IMR-90 (cell line): Measurements from ENCODE around the gene NELFCD. TPM values are rescaled to one million over a fixed set of nuclear protein-coding genes. Genes with fewer than 3 reads are reported as not detected.
A peak's percentile ranks its signal among the peaks of the same experiment; 100 is the strongest.

Experiments
- ATAC-seq: fragments of 200-7000 bp; cut with Tn5 transposase; 2 replicates; pipeline ENCODE4 v1.9.1; 2020; ENCODE audit warnings: low read depth, mild to moderate bottlenecking, moderate library complexity
- BruUV-seq: library from RNA; stranded (reverse); fragments of 400-500 nt; replicated peaks from 2 replicates; lab custom pipeline; 2021; lab: Mats Ljungman, UMichigan
- CTCF ChIA-PET: fragments of 300-600 bp; formaldehyde crosslinking; extraction: SDS; loops from one replicate; lab custom pipeline; 2021; ENCODE audit warnings: antibody characterized with exemption; lab: Yijun Ruan, JAX
- POLR2A ChIA-PET: fragments of 300-600 bp; sonication (Branson Sonifier 250); formaldehyde crosslinking; loops from one replicate; lab custom pipeline; 2022; ENCODE audit warnings: antibody characterized with exemption; ENCODE audit not compliant: unreplicated experiment; lab: Charles Lee
- DNase-seq: peaks from one replicate; pipeline ENCODE4 v3.0.0; 2013
- H2AFZ ChIP-seq: replicated peaks from 2 replicates; pipeline ENCODE3; 2013; ENCODE audit warnings: low read length, mild to moderate bottlenecking; ENCODE audit not compliant: poor library complexity
- H2AK5ac ChIP-seq: 2 replicates; pipeline ENCODE4 v1.6.1; 2013; ENCODE audit warnings: low read depth, low read length, inconsistent platforms
- H2AK9ac ChIP-seq: replicated peaks from 2 replicates; pipeline ENCODE3; 2013; ENCODE audit warnings: mild to moderate bottlenecking, low read depth, low read length, moderate library complexity; ENCODE audit not compliant: poor library complexity
- H2BK120ac ChIP-seq: 2 replicates; pipeline ENCODE4 v1.6.1; 2013; ENCODE audit warnings: low read depth, low read length, inconsistent platforms
- H2BK15ac ChIP-seq: 3 replicates; pipeline ENCODE4 v1.6.1; 2013; ENCODE audit warnings: low read depth, low read length, inconsistent platforms
- H2BK20ac ChIP-seq: 2 replicates; pipeline ENCODE4 v1.6.1; 2013; ENCODE audit warnings: low read depth, mild to moderate bottlenecking, inconsistent platforms, low read length, moderate library complexity
- H2BK5ac ChIP-seq: 2 replicates; pipeline ENCODE4 v1.6.1; 2013; ENCODE audit warnings: mild to moderate bottlenecking, low read depth, low read length, inconsistent platforms; ENCODE audit not compliant: poor library complexity, severe bottlenecking
- H3K14ac ChIP-seq: replicated peaks from 2 replicates; pipeline ENCODE4 v1.6.1; 2013; ENCODE audit warnings: low read depth, low read length, inconsistent platforms
- H3K18ac ChIP-seq: 2 replicates; pipeline ENCODE4 v1.6.1; 2013; ENCODE audit warnings: low read depth, low read length, control low read depth
- H3K23ac ChIP-seq: 2 replicates; pipeline ENCODE4 v1.6.1; 2013; ENCODE audit warnings: low read depth, low read length, inconsistent platforms
- H3K27ac ChIP-seq: 2 replicates; pipeline ENCODE4 v1.5.1; 2013; ENCODE audit warnings: mild to moderate bottlenecking, control low read depth, low read length; ENCODE audit not compliant: insufficient read depth
- H3K27me3 ChIP-seq: 2 replicates; pipeline ENCODE4 v1.6.1; 2013; ENCODE audit warnings: low read length; ENCODE audit not compliant: control insufficient read depth, insufficient read depth
- H3K36me3 ChIP-seq: 2 replicates; pipeline ENCODE4 v1.6.1; 2013; ENCODE audit warnings: low read length, mixed read lengths; ENCODE audit not compliant: control insufficient read depth, insufficient read depth
- H3K4ac ChIP-seq: 2 replicates; pipeline ENCODE4 v1.6.1; 2013; ENCODE audit warnings: low read depth, low read length, inconsistent platforms
- H3K4me1 ChIP-seq: 2 replicates; pipeline ENCODE4 v1.6.1; 2013; ENCODE audit warnings: low read length, mixed read lengths; ENCODE audit not compliant: control insufficient read depth, insufficient read depth
- H3K4me2 ChIP-seq: 2 replicates; pipeline ENCODE4 v1.6.1; 2013; ENCODE audit warnings: low read depth, mild to moderate bottlenecking, control low read depth, low read length, moderate library complexity
- H3K4me3 ChIP-seq: 2 replicates; pipeline ENCODE4 v1.5.1; 2013; ENCODE audit warnings: low read depth, mild to moderate bottlenecking, control low read depth, low read length, moderate library complexity; ENCODE audit not compliant: insufficient read depth
- H3K56ac ChIP-seq: 2 replicates; pipeline ENCODE4 v1.6.1; 2013; ENCODE audit warnings: low read length, inconsistent platforms; ENCODE audit not compliant: insufficient read depth; ENCODE audit errors: extremely low read depth
- H3K79me1 ChIP-seq, 2 experiments: 2 replicates each; pipeline ENCODE4 v1.6.1; 2013; ENCODE audit warnings: low read length in 2 of 2, inconsistent platforms in 1 of 2, low read depth in 1 of 2
- H3K9ac ChIP-seq: 2 replicates; pipeline ENCODE4 v1.6.1; 2013; ENCODE audit warnings: low read depth, low read length, control low read depth
- H3K9me1 ChIP-seq: 2 replicates; pipeline ENCODE4 v1.6.1; 2013; ENCODE audit warnings: low read length, inconsistent platforms; ENCODE audit not compliant: insufficient read depth
- H3K9me3 ChIP-seq: 2 replicates; pipeline ENCODE4 v1.6.1; 2013; ENCODE audit warnings: low read length; ENCODE audit not compliant: control insufficient read depth, insufficient read depth
- H4K20me1 ChIP-seq: 2 replicates; pipeline ENCODE4 v1.6.1; 2013; ENCODE audit warnings: low read length, inconsistent platforms; ENCODE audit not compliant: insufficient read depth
- H4K5ac ChIP-seq: 2 replicates; pipeline ENCODE4 v1.6.1; 2013; ENCODE audit warnings: mild to moderate bottlenecking, low read depth, low read length, control low read depth
- H4K8ac ChIP-seq, 2 experiments: 2 replicates each; pipeline ENCODE4 v1.6.1; 2013; ENCODE audit warnings: low read depth in 2 of 2, low read length in 2 of 2, control low read depth in 1 of 2, inconsistent platforms in 1 of 2
- H4K91ac ChIP-seq: 2 replicates; pipeline ENCODE4 v1.6.1; 2013; ENCODE audit warnings: low read depth, low read length, inconsistent platforms; ENCODE audit not compliant: insufficient read depth
- BHLHE40 ChIP-seq: fragments of 150-350 bp; IDR thresholded peaks from 2 replicates; pipeline ENCODE4 v1.6.1; 2016; ENCODE audit warnings: mild to moderate bottlenecking, low read depth, low read length
- MAFK ChIP-seq: IDR thresholded peaks from 2 replicates; pipeline ENCODE4 v1.6.1; 2012; ENCODE audit warnings: low read depth, low read length, improper control_type of control experiment
- RCOR1 ChIP-seq: IDR thresholded peaks from 2 replicates; pipeline ENCODE4 v1.6.1; 2012; ENCODE audit warnings: mild to moderate bottlenecking, low read length, improper control_type of control experiment; ENCODE audit not compliant: insufficient replicate concordance
- SMC3 ChIP-seq: fragments of 150-350 bp; IDR thresholded peaks from 2 replicates; pipeline ENCODE4 v1.6.1; 2016; ENCODE audit warnings: low read depth, mild to moderate bottlenecking, antibody characterized with exemption, low read length, moderate library complexity
- USF2 ChIP-seq: fragments of 150-350 bp; IDR thresholded peaks from 2 replicates; pipeline ENCODE4 v1.6.1; 2017; ENCODE audit warnings: mild to moderate bottlenecking, antibody characterized with exemption, low read length, low read depth
- WGBS, 2 experiments: methylation state at CpG; one replicate each; pipeline versions ENCODE4 v1.1.5 to v1.1.7; 2013; ENCODE audit warnings: missing lambda C conversion rate in 2 of 2; ENCODE audit not compliant: insufficient read length in 1 of 2; ENCODE audit errors: extremely low coverage in 2 of 2; 5-methylcytosine and 5-hydroxymethylcytosine counted together
- dilution Hi-C: fragments of 300-500 bp; cut with HindIII; formaldehyde crosslinking; loops from one replicate; pipeline ENCODE4 v1.14.3; 2018; ENCODE audit warnings: low sequenced_read_pairs; ENCODE audit not compliant: unreplicated experiment
- in situ Hi-C: fragments of 300-500 bp; cut with MboI; formaldehyde crosslinking; loops from 3 replicates; pipeline ENCODE4 v1.14.3; 2019; ENCODE audit warnings: low sequenced_read_pairs, inconsistent platforms, mixed read lengths
- intact Hi-C: fragments of 100-400 bp; cut with micrococcal nuclease; formaldehyde crosslinking; loops from 2 replicates; pipeline ENCODE4 v1.10.0; 2022
- polyA plus RNA-seq, 3 experiments: library from polyadenylated mRNA; depleted of rRNA; stranded (reverse); fragments of >200 nt; gene quantifications; 2 replicates each; pipeline ENCODE4 v1.2.3, GENCODE V29; 2012; ENCODE audit warnings: low replicate concordance in 1 of 3
- total RNA-seq: library from RNA; depleted of rRNA; stranded (reverse); fragments of >200 nt; gene quantifications from 2 replicates; pipeline ENCODE4 v1.2.3, GENCODE V29; 2012

The NELFCD gene
- total and polyA plus RNA-seq, 2 of the 4 experiments (the other 2 are of a cell fraction), result 88.9 to 94.1 TPM

GRCh38 chr20:58981628-58982364 is 740 bp downstream of the NELFCD start:
- CTCF ChIA-PET, result interaction anchor here (0.6 to 1.3 kb wide), 2 partner anchors 10 to 12 kb away, joined by 3 to 4 read pairs; no protein-coding TSS in a partner anchor
- Histone ChIP-seq H3K56ac (peak overlapping the region; percentile 42; the same call in 1 of the 2 replicates), H3K4me3 (peak overlapping the region; percentile 90), H3K27ac (peak overlapping the region; percentile 76), H4K5ac (peak overlapping the region; percentile 92), H2BK5ac (peak overlapping the region; percentile 40), H3K9ac (peak overlapping the region; percentile 98), H2AK9ac (peak overlapping the region; percentile 99), H3K4me2 (peak overlapping the region; percentile 100), H3K9me1 (peaks cover 20% of the 10 kb centered on the region), H3K9me3 (no peaks in the 10 kb centered on the region), H3K14ac (peak overlapping the region; percentile 98), H3K27me3 (peaks cover 3% of the 10 kb centered on the region), H3K4ac (peak overlapping the region; percentile 94), H2BK15ac (peak overlapping the region; percentile 58; the same call in 1 of the 3 replicates), H2BK20ac (no peak overlapping the region), H2AFZ (peak overlapping the region; percentile 96), H3K79me1 (peaks cover 20 to 50% of the 10 kb centered on the region in 2 experiments; a peak in 3 of 4 replicates), H4K8ac (peak overlapping the region; percentile 79 to 99; a peak in 3 of 4 replicates), H2BK120ac (peak overlapping the region; percentile 6; the same call in 1 of the 2 replicates), H3K23ac (peak overlapping the region; percentile 97), H3K18ac (peak overlapping the region; percentile 60; the same call in 1 of the 2 replicates), H3K4me1 (peaks cover 3% of the 10 kb centered on the region; the same call in 1 of the 2 replicates), H3K36me3 (peaks cover 4% of the 10 kb centered on the region), H4K91ac (peak overlapping the region; percentile 66; the same call in 1 of the 2 replicates), H2AK5ac (peak overlapping the region; percentile 88), H4K20me1 (peaks cover 19% of the 10 kb centered on the region)
- BruUV-seq, result TSS peak; percentile 45
- in situ Hi-C loops (loop anchor here (5.0 kb wide), 1 partner anchor 74 kb away; no protein-coding TSS in a partner anchor), intact Hi-C loops (loop anchor here (1.0 to 5.0 kb wide), 2 partner anchors 74 to 87 kb away; no protein-coding TSS in a partner anchor), dilution Hi-C loops (no loop called here)
- POLR2A ChIA-PET, result no interaction called here
- DNase-seq (peak; percentile 6), ATAC-seq (no peak)
- 20% methylated on average over 2 of the region's 29 CpGs; no CpG with 5 or more reads in 1 of the 2 experiments for WGBS, 2 experiments
- TF ChIP-seq RCOR1 (no peak), SMC3 (no peak), BHLHE40 (no peak), MAFK (no peak), USF2 (no peak)
